HCT116 (cell line): ENCODE data around the gene AQP5. TPM values are rescaled to one million over a fixed set of nuclear protein-coding genes. Genes with fewer than 3 reads are reported as not detected.

Experiments used
- ATAC-seq: fragments of 200-7000 bp; cut with Tn5 transposase; 2 replicates; pipeline ENCODE4 v1.9.1; 2020; ENCODE audit warnings: mild to moderate bottlenecking, moderate library complexity
- BruUV-seq: library from RNA; stranded (reverse); fragments of 400-500 nt; replicated peaks from 2 replicates; lab custom pipeline; 2021; lab: Mats Ljungman, UMichigan
- CTCF ChIA-PET: fragments of 300-600 bp; sonication (Branson Sonifier 250); formaldehyde crosslinking; loops from one replicate; lab custom pipeline; 2021; ENCODE audit warnings: antibody characterized with exemption; lab: Charles Lee
- POLR2A ChIA-PET: fragments of 300-600, 350-600 bp; sonication (Branson Sonifier 250); formaldehyde crosslinking; loops from one replicate; lab custom pipeline; 2021; ENCODE audit warnings: antibody characterized with exemption; lab: Charles Lee
- RAD21 ChIA-PET, 2 experiments: fragments of 300-600 bp; sonication (Branson Sonifier 250); formaldehyde crosslinking; loops; one replicate each; lab custom pipeline; 2023; ENCODE audit warnings: low total read pairs in 2 of 2; ENCODE audit not compliant: uncharacterized antibody in 2 of 2, unreplicated experiment in 2 of 2, low non-redundant PET in 1 of 2; lab: Charles Lee
- DNase-seq: peaks from one replicate; pipeline ENCODE4 v3.0.0-alpha.2; 2010; ENCODE audit warnings: low read depth, low spot score
- H2AFZ ChIP-seq: fragments of 200-600 bp; shearing (Covaris generic), sonication (generic); 2 replicates; pipeline ENCODE4 v1.6.1; 2017; ENCODE audit warnings: low read depth, mixed run types, mixed read lengths, antibody characterized with exemption, low read length; ENCODE audit not compliant: poor library complexity, severe bottlenecking
- H3K27ac ChIP-seq: 2 replicates; pipeline ENCODE4 v1.5.1; 2012; ENCODE audit warnings: low read depth, low read length
- H3K27me3 ChIP-seq: fragments of 200-600 bp; sonication (generic); 2 replicates; pipeline ENCODE4 v1.6.1; 2016; ENCODE audit warnings: mixed run types, low read length, mixed read lengths; ENCODE audit not compliant: insufficient read depth
- H3K36me3 ChIP-seq, 2 experiments: fragments of 200-500 bp in 1 of 2; fragments of 200-600 bp in 1 of 2; sonication (Bioruptor generic) in 1 of 2; sonication (generic) in 1 of 2; 2 replicates each; pipeline versions ENCODE4 v1.5.1 to v1.6.1; 2014 to 2016; ENCODE audit warnings: low read length in 2 of 2, inconsistent platforms in 1 of 2, mixed read lengths in 1 of 2, mixed run types in 1 of 2; ENCODE audit not compliant: insufficient read depth in 2 of 2, control insufficient read depth in 1 of 2
- H3K4me1 ChIP-seq, 2 experiments: fragments of 200-600 bp in 1 of 2; sonication (generic) in 1 of 2; 2 replicates each; pipeline versions ENCODE4 v1.5.1 to v1.6.1; 2012 to 2017; ENCODE audit warnings: low read length in 2 of 2, inconsistent platforms in 1 of 2, mild to moderate bottlenecking in 1 of 2, mixed read lengths in 1 of 2, mixed run types in 1 of 2, moderate library complexity in 1 of 2; ENCODE audit not compliant: insufficient read depth in 2 of 2, control insufficient read depth in 1 of 2
- H3K4me2 ChIP-seq: fragments of 200-600 bp; sonication (generic); 2 replicates; pipeline ENCODE4 v1.6.1; 2017; ENCODE audit warnings: mixed run types, low read length, mixed read lengths
- H3K4me3 ChIP-seq, 2 experiments: fragments of 200-600 bp in 1 of 2; sonication (generic) in 1 of 2; replicated peaks in 1 of 2; 2 replicates each; pipeline ENCODE4 v1.5.1; 2011 to 2016; ENCODE audit warnings: low read length in 2 of 2, control low read depth in 1 of 2, low read depth in 1 of 2, mild to moderate bottlenecking in 1 of 2, mixed read lengths in 1 of 2, mixed run types in 1 of 2
- H3K79me2 ChIP-seq: fragments of 200-600 bp; sonication (generic); 2 replicates; pipeline ENCODE4 v1.6.1; 2017; ENCODE audit warnings: mild to moderate bottlenecking, mixed run types, low read length, moderate library complexity, mixed read lengths; ENCODE audit not compliant: insufficient read depth
- H3K9ac ChIP-seq: fragments of 200-600 bp; sonication (generic); 2 replicates; pipeline ENCODE4 v1.6.1; 2016; ENCODE audit warnings: low read length, mixed read lengths
- H3K9me2 ChIP-seq: fragments of 200-600 bp; sonication (generic), shearing (Covaris generic); 2 replicates; pipeline ENCODE4 v1.6.1; 2017; ENCODE audit warnings: mixed run types, mild to moderate bottlenecking, moderate library complexity; ENCODE audit not compliant: insufficient read depth
- H3K9me3 ChIP-seq, 2 experiments: fragments of 200-500 bp in 1 of 2; fragments of 200-600 bp in 1 of 2; sonication (Bioruptor generic) in 1 of 2; sonication (generic) in 1 of 2; 2 replicates each; pipeline ENCODE4 v1.6.1; 2014 to 2017; ENCODE audit warnings: low read length in 2 of 2, mixed read lengths in 2 of 2, inconsistent platforms in 1 of 2, low read depth in 1 of 2, mild to moderate bottlenecking in 1 of 2, mixed run types in 1 of 2, moderate library complexity in 1 of 2; ENCODE audit not compliant: control insufficient read depth in 1 of 2, insufficient read depth in 1 of 2
- H4K20me1 ChIP-seq: fragments of 200-600 bp; sonication (generic), shearing (Covaris generic); 2 replicates; pipeline ENCODE4 v1.6.1; 2017; ENCODE audit warnings: mixed run types, mild to moderate bottlenecking, moderate library complexity; ENCODE audit not compliant: insufficient read depth
- ATF3 ChIP-seq: IDR thresholded peaks from 2 replicates; pipeline ENCODE4 v1.6.1; 2012
- CBX3 ChIP-seq: IDR thresholded peaks from 2 replicates; pipeline ENCODE4 v1.6.1; 2012; ENCODE audit warnings: low read depth
- CEBPB ChIP-seq: IDR thresholded peaks from 2 replicates; pipeline ENCODE4 v1.6.1; 2012; ENCODE audit warnings: low read depth
- CTCF ChIP-seq, 3 experiments: fragments of 200-600 bp in 1 of 3; sonication (generic) in 1 of 3; IDR thresholded peaks in 2 of 3; conservative IDR thresholded peaks in 1 of 3; 2 replicates each; pipeline ENCODE4 v1.5.1; 2012 to 2017; ENCODE audit warnings: low read depth in 2 of 3, low read length in 2 of 3, antibody characterized with exemption in 1 of 3, borderline replicate concordance in 1 of 3, control low read depth in 1 of 3, mild to moderate bottlenecking in 1 of 3, mixed read lengths in 1 of 3, mixed run types in 1 of 3, moderate library complexity in 1 of 3; ENCODE audit not compliant: insufficient read depth in 1 of 3
- EGR1 ChIP-seq: IDR thresholded peaks from 2 replicates; pipeline ENCODE4 v1.6.1; 2012; ENCODE audit warnings: low read depth
- EZH2 ChIP-seq: fragments of 200-600 bp; sonication (generic); IDR thresholded peaks from 2 replicates; pipeline ENCODE4 v1.6.1; 2017; ENCODE audit warnings: antibody characterized with exemption, mixed run types
- EZH2phosphoT487 ChIP-seq: fragments of 200-600 bp; IDR thresholded peaks from 2 replicates; pipeline ENCODE4 v1.6.1; 2018; ENCODE audit warnings: antibody characterized with exemption, borderline replicate concordance
- FOSL1 ChIP-seq: IDR thresholded peaks from 2 replicates; pipeline ENCODE4 v1.6.1; 2012; ENCODE audit warnings: low read depth
- JUND ChIP-seq: IDR thresholded peaks from 2 replicates; pipeline ENCODE4 v1.6.1; 2012
- POLR2A ChIP-seq: IDR thresholded peaks from 2 replicates; pipeline ENCODE4 v1.7.0; 2011; ENCODE audit warnings: borderline replicate concordance; ENCODE audit not compliant: insufficient read depth, insufficient read length; ENCODE audit errors: extremely low read depth
- POLR2AphosphoS5 ChIP-seq: IDR thresholded peaks from 2 replicates; pipeline ENCODE4 v1.6.1; 2011; ENCODE audit warnings: mild to moderate bottlenecking, low read depth, low read length, moderate library complexity
- RAD21 ChIP-seq: IDR thresholded peaks from 2 replicates; pipeline ENCODE4 v1.6.1; 2012; ENCODE audit warnings: low read depth, mild to moderate bottlenecking
- REST ChIP-seq: IDR thresholded peaks from 2 replicates; pipeline ENCODE4 v1.6.1; 2012; ENCODE audit warnings: low read depth
- SIN3A ChIP-seq: IDR thresholded peaks from 2 replicates; pipeline ENCODE4 v1.6.1; 2012; ENCODE audit warnings: low read depth
- SRF ChIP-seq: IDR thresholded peaks from 2 replicates; pipeline ENCODE4 v1.6.1; 2012; ENCODE audit warnings: low read depth
- TCF7L2 ChIP-seq: IDR thresholded peaks from 2 replicates; pipeline ENCODE4 v1.7.0; 2011; ENCODE audit warnings: borderline replicate concordance, inconsistent platforms; ENCODE audit not compliant: insufficient read depth, insufficient read length; ENCODE audit errors: extremely low read depth
- YY1 ChIP-seq: IDR thresholded peaks from 2 replicates; pipeline ENCODE4 v1.6.1; 2011; ENCODE audit warnings: low read length, low read depth, moderate library complexity, mild to moderate bottlenecking; ENCODE audit not compliant: insufficient replicate concordance; ENCODE audit errors: extremely low read depth
- ZBTB33 ChIP-seq: IDR thresholded peaks from 2 replicates; pipeline ENCODE4 v1.6.1; 2011; ENCODE audit warnings: mild to moderate bottlenecking, low read length, moderate library complexity; ENCODE audit not compliant: insufficient replicate concordance; ENCODE audit errors: extremely low read depth
- ZFX ChIP-seq: fragments of 450-650 bp; IDR thresholded peaks from 2 replicates; pipeline ENCODE4 v1.6.1; 2017
- intact Hi-C: fragments of 100-400 bp; cut with micrococcal nuclease; formaldehyde crosslinking; loops from 2 replicates; pipeline ENCODE4 v1.10.0; 2022
- total RNA-seq: library from RNA; stranded (reverse); gene quantifications from one replicate; pipeline ENCODE4 v1.2.1, GENCODE V29; 2021; ENCODE audit not compliant: unreplicated experiment

AQP5 gene
- total RNA-seq, 1 experiment from 2014 or later = not detected

- peak overlapping the region; percentile 15; the same call in 1 of the 2 replicates for H3K9ac ChIP-seq
- ChIA-PET CTCF (interaction anchor here (1.0 to 3.7 kb wide), 4 partner anchors 7 to 182 kb away, joined by 3 to 32 read pairs (median 15); no protein-coding TSS in a partner anchor), POLR2A (interaction anchor here (1.4 kb wide), 1 partner anchor 15 kb away, joined by 7 read pairs; no protein-coding TSS in a partner anchor)
Measured at GRCh38 chr12:49960474-49961110, 1.1 kb upstream of the AQP5 start.

More at GRCh38 chr12:49960474-49961110, 1.1 kb upstream of the AQP5 start:
- Histone ChIP-seq H3K4me1 (peaks cover 30 to 36% of the 10 kb centered on the region in 2 experiments), H3K9me3 (no peaks in the 10 kb centered on the region), H3K36me3 (no peaks in the 10 kb centered on the region), H2AFZ (no peak overlapping the region), H3K27me3 (no peaks in the 10 kb centered on the region), H3K79me2 (no peaks in the 10 kb centered on the region), H4K20me1 (no peaks in the 10 kb centered on the region), H3K9me2 (no peaks in the 10 kb centered on the region), H3K4me3 (0 out of 4 replicates have a peak overlapping the region, but pooled peaks of 1 of the 2 experiments have one; percentile 1), H3K27ac (no peak overlapping the region; the same call in 1 of the 2 replicates), H3K4me2 (peak overlapping the region; percentile 54)
- no peak for DNase-seq
- ATAC-seq = no peak
- intact Hi-C loops = loop anchor here (10.0 kb wide), 1 partner anchor 186 kb away; no protein-coding TSS in a partner anchor
- RAD21 ChIA-PET = interaction anchor here in 1 of 2 experiments (1.3 kb wide), 1 partner anchor 15 kb away, joined by 3 read pairs; no protein-coding TSS in a partner anchor
- TF ChIP-seq JUND (no peak), RAD21 (no peak), EZH2 (no peak), CTCF (IDR thresholded peaks at IDR 0.05 in 2 of 3, conservative IDR thresholded peaks at IDR 0.05 in 1 of 3; ENCODE audit: borderline replicate concordance in 1 of 3, insufficient read depth in 1 of 3, low read depth in 2 of 3, low read length in 2 of 3) (no peak), ZBTB33 (no peak), SRF (no peak), FOSL1 (no peak), CBX3 (no peak), POLR2A (no peak), REST (no peak), EGR1 (no peak), SIN3A (no peak), ATF3 (no peak), CEBPB (no peak), TCF7L2 (no peak), EZH2phosphoT487 (no peak), YY1 (no peak), ZFX (no peak), POLR2AphosphoS5 (no peak)
- TF ChIP-seq, all 23 proteins: peak for 0
- no TSS peak for BruUV-seq
